H1 (cell line): ENCODE data around the gene TMUB1. TPM values are rescaled to one million over a fixed set of nuclear protein-coding genes. Genes with fewer than 3 reads are reported as not detected.

Experiments
- CBX5 ChIP-seq: fragments of 300-800, 300-1000 bp; sonication (generic); IDR thresholded peaks from 2 replicates; pipeline ENCODE4 v1.7.1; 2016; ENCODE audit warnings: antibody characterized with exemption, low read length, low read depth
- CBX8 ChIP-seq: fragments of 300-800, 300-1000 bp; sonication (generic); IDR thresholded peaks from 2 replicates; pipeline ENCODE4 v1.7.1; 2016; ENCODE audit warnings: low read depth, low read length, borderline replicate concordance
- JUND ChIP-seq: IDR thresholded peaks from 2 replicates; pipeline ENCODE4 v1.6.1; 2011; ENCODE audit warnings: mild to moderate bottlenecking, improper control_type of control experiment, low read length
- KDM1A ChIP-seq: fragments of 200-600, 300-600 bp; sonication (generic); IDR thresholded peaks from 2 replicates; pipeline ENCODE4 v1.7.1; 2016; ENCODE audit warnings: mild to moderate bottlenecking, low read length, borderline replicate concordance
- PHF8 ChIP-seq: fragments of 200-600 bp; sonication (generic); conservative IDR thresholded peaks from 2 replicates; pipeline ENCODE4 v1.7.1; 2012; ENCODE audit warnings: low read depth, mild to moderate bottlenecking, inconsistent platforms, low read length, moderate library complexity
- POLR2AphosphoS5 ChIP-seq: IDR thresholded peaks from 2 replicates; pipeline ENCODE4 v1.6.1; 2011; ENCODE audit warnings: low read depth, low read length
- RFX5 ChIP-seq: IDR thresholded peaks from 2 replicates; pipeline ENCODE4 v1.6.1; 2011; ENCODE audit warnings: low read depth, low read length, improper control_type of control experiment, borderline replicate concordance
- RNF2 ChIP-seq: fragments of 200-900, 300-1000 bp; sonication (generic); IDR thresholded peaks from 2 replicates; pipeline ENCODE4 v1.7.1; 2016; ENCODE audit warnings: borderline replicate concordance, low read depth, mild to moderate bottlenecking, antibody characterized with exemption, low read length; ENCODE audit not compliant: poor library complexity, severe bottlenecking; ENCODE audit errors: missing control alignments
- SIX5 ChIP-seq: IDR thresholded peaks from 2 replicates; pipeline ENCODE4 v1.6.1; 2011; ENCODE audit warnings: mild to moderate bottlenecking, low read depth, low read length
- TCF12 ChIP-seq: IDR thresholded peaks from 2 replicates; pipeline ENCODE4 v1.6.1; 2011; ENCODE audit warnings: low read depth, mild to moderate bottlenecking, low read length
- polyA plus RNA-seq, 7 experiments: library from polyadenylated mRNA; depleted of rRNA in 3 of 7; stranded (reverse) in 5 of 7; unstranded in 2 of 7; fragments of >200 nt in 5 of 7; fragments of 200-250 nt in 2 of 7; gene quantifications; 1 replicate in 5 of 7; 2 replicates in 1 of 7; 4 replicates in 1 of 7; pipeline versions ENCODE4 v1.2.1 to v1.2.3, GENCODE V29; 2011 to 2013; ENCODE audit warnings: missing spikeins in 2 of 7, mixed read lengths in 2 of 7
- total RNA-seq: library from RNA; stranded (reverse); fragmentation: NEBNext Ultra II Directional; extraction: Animal tissue kit (Norgen Biotek cat#: 25700); gene quantifications from 2 replicates; pipeline ENCODE4 v1.2.1, GENCODE V29; 2021
- TF ChIP-seq, protein P1 (sequence below): IDR thresholded peaks from 2 replicates; pipeline ENCODE4 v1.6.1; 2012; ENCODE audit warnings: inconsistent platforms

The TMUB1 gene
- total and polyA plus RNA-seq, 2 of the 8 experiments (the other 6 are each of a cell fraction or from before 2014, with no cell fraction given), result 41.4 to 56.2 TPM

GRCh38 chr7:151091431-151091830 is 8.1 kb upstream of the TMUB1 start (continued):
- no peak for TF ChIP-seq CBX5
- TF ChIP-seq RFX5, result no peak
- no peak for TF ChIP-seq CBX8
- no peak for TF ChIP-seq PHF8
- no peak for TF ChIP-seq JUND
- no peak for TF ChIP-seq POLR2AphosphoS5
- TF ChIP-seq, protein P1, sequence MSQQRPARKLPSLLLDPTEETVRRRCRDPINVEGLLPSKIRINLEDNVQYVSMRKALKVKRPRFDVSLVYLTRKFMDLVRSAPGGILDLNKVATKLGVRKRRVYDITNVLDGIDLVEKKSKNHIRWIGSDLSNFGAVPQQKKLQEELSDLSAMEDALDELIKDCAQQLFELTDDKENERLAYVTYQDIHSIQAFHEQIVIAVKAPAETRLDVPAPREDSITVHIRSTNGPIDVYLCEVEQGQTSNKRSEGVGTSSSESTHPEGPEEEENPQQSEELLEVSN, result no peak
- 0 out of 2 replicates have a peak, but pooled peaks have one; percentile 9 for TF ChIP-seq TCF12
- TF ChIP-seq SIX5, result no peak
- no peak for TF ChIP-seq KDM1A
- TF ChIP-seq RNF2, result no peak
